Loucy (cell line): Measurements from ENCODE around the gene RPTOR.

Experiments
- H2AFZ ChIP-seq: fragments of 200-600 bp; sonication (generic); 2 replicates; pipeline ENCODE4 v1.6.0; 2016; ENCODE audit warnings: antibody characterized with exemption, mild to moderate bottlenecking, low read length, moderate library complexity
- H3F3A ChIP-seq: fragments of 200-600 bp; 2 replicates; pipeline ENCODE4 v1.6.0; 2016; ENCODE audit warnings: antibody characterized with exemption, low read depth, mild to moderate bottlenecking
- H3K27me3 ChIP-seq: fragments of 200-600 bp; sonication (generic); 2 replicates; pipeline ENCODE4 v1.6.1; 2014; ENCODE audit warnings: low read length, mild to moderate bottlenecking; ENCODE audit not compliant: insufficient read depth, poor library complexity, severe bottlenecking
- H3K36me3 ChIP-seq: fragments of 200-600 bp; sonication (generic); 2 replicates; pipeline ENCODE4 v1.6.1; 2016; ENCODE audit warnings: low read length; ENCODE audit not compliant: insufficient read depth
- H3K4me1 ChIP-seq: fragments of 200-600 bp; sonication (generic); 2 replicates; pipeline ENCODE4 v1.5.1; 2014; ENCODE audit warnings: low read length, mild to moderate bottlenecking; ENCODE audit not compliant: insufficient read depth, poor library complexity, severe bottlenecking
- H3K4me2 ChIP-seq: fragments of 200-600 bp; sonication (generic); 2 replicates; pipeline ENCODE4 v1.6.0; 2014; ENCODE audit warnings: antibody characterized with exemption, low read length, low read depth, mild to moderate bottlenecking; ENCODE audit not compliant: poor library complexity, severe bottlenecking
- H3K4me3 ChIP-seq: fragments of 200-600 bp; sonication (generic); 2 replicates; pipeline ENCODE4 v1.5.1; 2014; ENCODE audit warnings: low read length, mild to moderate bottlenecking, mixed read lengths; ENCODE audit not compliant: poor library complexity, severe bottlenecking
- H3K79me2 ChIP-seq: fragments of 200-600 bp; sonication (generic); 2 replicates; pipeline ENCODE4 v1.6.1; 2014; ENCODE audit warnings: low read length; ENCODE audit not compliant: insufficient read depth
- H3K9ac ChIP-seq: fragments of 200-600 bp; sonication (generic); 2 replicates; pipeline ENCODE4 v1.6.0; 2014; ENCODE audit warnings: mild to moderate bottlenecking, low read depth, low read length, moderate library complexity; ENCODE audit not compliant: poor library complexity, severe bottlenecking
- H3K9me2 ChIP-seq: fragments of 200-600 bp; sonication (generic); replicated peaks from 2 replicates; pipeline ENCODE4 v1.6.1; 2016; ENCODE audit warnings: low read depth, low read length, mixed read lengths
- H3K9me3 ChIP-seq: fragments of 200-600 bp; sonication (generic); 2 replicates; pipeline ENCODE4 v1.6.1; 2014; ENCODE audit warnings: mild to moderate bottlenecking, antibody characterized with exemption, low read length, low read depth; ENCODE audit not compliant: insufficient read depth
- H4K20me1 ChIP-seq: fragments of 200-600 bp; sonication (generic); 2 replicates; pipeline ENCODE4 v1.6.0; 2014; ENCODE audit warnings: antibody characterized with exemption, low read length, mild to moderate bottlenecking; ENCODE audit not compliant: insufficient read depth, poor library complexity, severe bottlenecking
- CTCF ChIP-seq: fragments of 200-600 bp; sonication (generic); conservative IDR thresholded peaks from 2 replicates; pipeline ENCODE4 v1.5.1; 2014; ENCODE audit warnings: mild to moderate bottlenecking, antibody characterized with exemption, low read length
- EZH2phosphoT487 ChIP-seq: fragments of 200-600 bp; IDR thresholded peaks from 2 replicates; pipeline ENCODE4 v1.6.1; 2018; ENCODE audit warnings: antibody characterized with exemption, mild to moderate bottlenecking, moderate library complexity, borderline replicate concordance

The RPTOR gene

GRCh38 chr17:80981062-80981902 lies 436.6 kb downstream of the RPTOR start:
- Histone ChIP-seq H4K20me1 (no peaks in the 10 kb centered on the region), H3K4me3 (no peak overlapping the region), H3K4me2 (peak overlapping the region; percentile 44), H3K79me2 (no peaks in the 10 kb centered on the region), H3F3A (no peaks in the 10 kb centered on the region), H3K9ac (no peak overlapping the region), H3K9me2 (no peaks in the 10 kb centered on the region), H3K9me3 (no peaks in the 10 kb centered on the region), H3K27me3 (no peaks in the 10 kb centered on the region), H3K36me3 (no peaks in the 10 kb centered on the region), H2AFZ (no peak overlapping the region), H3K4me1 (no peaks in the 10 kb centered on the region)
- TF ChIP-seq EZH2phosphoT487 (no peak), CTCF (peak; percentile 71)

GRCh38 chr17:80981929-80982425 lies 437.3 kb downstream of the RPTOR start:
- Histone ChIP-seq H3K4me3 (no peak overlapping the region), H3K9me2 (no peaks in the 10 kb centered on the region), H3K9ac (no peak overlapping the region)

GRCh38 chr17:80982426-80982974 lies 437.9 kb downstream of the RPTOR start:
- no peaks in the 10 kb centered on the region for H3K27me3 ChIP-seq
- H3K4me3 ChIP-seq: no peak overlapping the region
- no peaks in the 10 kb centered on the region for H3K79me2 ChIP-seq
- no peaks in the 10 kb centered on the region for H4K20me1 ChIP-seq
- no peak overlapping the region for H3K4me2 ChIP-seq
- no peaks in the 10 kb centered on the region for H3K9me3 ChIP-seq
- H3K9me2 ChIP-seq: no peaks in the 10 kb centered on the region
- H2AFZ ChIP-seq: no peak overlapping the region
- no peaks in the 10 kb centered on the region for H3K4me1 ChIP-seq
- no peaks in the 10 kb centered on the region for H3K36me3 ChIP-seq
- TF ChIP-seq EZH2phosphoT487 (no peak), CTCF (no peak)
- no peaks in the 10 kb centered on the region for H3F3A ChIP-seq
- H3K9ac ChIP-seq: no peak overlapping the region

More at GRCh38 chr17:80981929-80982425, 437.3 kb downstream of the RPTOR start:
- Histone ChIP-seq H2AFZ (no peak overlapping the region), H4K20me1 (no peaks in the 10 kb centered on the region), H3K9me3 (no peaks in the 10 kb centered on the region), H3K27me3 (no peaks in the 10 kb centered on the region), H3K4me1 (no peaks in the 10 kb centered on the region), H3K36me3 (no peaks in the 10 kb centered on the region), H3K79me2 (no peaks in the 10 kb centered on the region), H3K4me2 (no peak overlapping the region), H3F3A (no peaks in the 10 kb centered on the region)
- TF ChIP-seq CTCF (no peak), EZH2phosphoT487 (no peak)
